A549 (cell line): Measurements from ENCODE around the gene FIBP. TPM values are rescaled to one million over a fixed set of nuclear protein-coding genes. Genes with fewer than 3 reads are reported as not detected.

ENCODE experiments used
- ATAC-seq, 2 experiments: fragments of 200-7000 bp in 1 of 2; fragments of >200 bp in 1 of 2; cut with Nextera tagmentation in 1 of 2; cut with Tn5 transposase in 1 of 2; 3 replicates each; pipeline versions ENCODE4 v1.8.0 to v1.9.1; 2018 to 2020; ENCODE audit warnings: mild to moderate bottlenecking in 1 of 2, moderate library complexity in 1 of 2
- CTCF ChIA-PET: fragments of 300-600 bp; sonication (Branson Sonifier 250); formaldehyde crosslinking; extraction: SDS; loops from one replicate; lab custom pipeline; 2021; ENCODE audit warnings: antibody characterized with exemption, inconsistent platforms; lab: Yijun Ruan, JAX
- POLR2A ChIA-PET: fragments of 350-600 bp; formaldehyde crosslinking; extraction: SDS; loops from one replicate; lab custom pipeline; 2021; ENCODE audit warnings: antibody characterized with exemption, inconsistent platforms; lab: Yijun Ruan, JAX
- DNase-seq, 2 experiments: peaks; one replicate each; pipeline versions ENCODE4 v3.0.0 to v3.0.0-alpha.2; 2011 to 2016; ENCODE audit warnings: low read depth in 1 of 2, low spot score in 1 of 2
- FAIRE-seq: peaks from 2 replicates; lab custom pipeline; 2011; peaks lifted over from hg19 to GRCh38; lab: Jason Lieb, UNC
- H3K27ac ChIP-seq, 2 experiments: fragments of >200 bp; sonication (Bioruptor Twin); formaldehyde crosslinking; 3 replicates each; pipeline ENCODE4 v1.5.1; 2016 to 2017
- H3K4me1 ChIP-seq: fragments of >200 bp; sonication (Bioruptor Twin); formaldehyde crosslinking; 3 replicates; pipeline ENCODE4 v1.6.1; 2016
- H3K4me2 ChIP-seq: fragments of >200 bp; sonication (Bioruptor Twin); formaldehyde crosslinking; 3 replicates; pipeline ENCODE4 v1.6.1; 2016
- H3K4me3 ChIP-seq: fragments of >200 bp; sonication (Bioruptor Twin); formaldehyde crosslinking; 3 replicates; pipeline ENCODE4 v1.5.1; 2016
- H3K9me3 ChIP-seq: fragments of >200 bp; sonication (Bioruptor Twin); formaldehyde crosslinking; 3 replicates; pipeline ENCODE4 v1.6.1; 2016
- CBX8 ChIP-seq: fragments of 200-600 bp; sonication (generic); IDR thresholded peaks from 2 replicates; pipeline ENCODE4 v1.6.1; 2016
- E2F6 ChIP-seq: IDR thresholded peaks from 2 replicates; pipeline ENCODE4 v1.6.1; 2012; ENCODE audit warnings: low read depth, borderline replicate concordance
- EHF ChIP-seq: fragments of 250-450 bp; sonication (Bioruptor Pico); IDR thresholded peaks from 2 replicates; pipeline ENCODE4 v1.5.0; 2020; ENCODE audit warnings: mild to moderate bottlenecking
- ESRRA ChIP-seq: fragments of 150-350 bp; IDR thresholded peaks from 2 replicates; pipeline ENCODE4 v1.6.1; 2014; ENCODE audit warnings: mild to moderate bottlenecking, low read length, borderline replicate concordance
- FOSB ChIP-seq: fragments of 250-450 bp; sonication (Bioruptor Pico); IDR thresholded peaks from 2 replicates; pipeline ENCODE4 v1.5.0; 2020; ENCODE audit warnings: mild to moderate bottlenecking, moderate library complexity
- FOSL2 ChIP-seq, 2 experiments: fragments of 450-650 bp in 1 of 2; fragments of >200 bp in 1 of 2; sonication (Bioruptor Twin) in 1 of 2; formaldehyde crosslinking; IDR thresholded peaks; 2 replicates each; pipeline versions ENCODE4 v1.5.0 to v1.6.1; 2016 to 2020; ENCODE audit warnings: mild to moderate bottlenecking in 1 of 2, moderate library complexity in 1 of 2
- HMGXB4 ChIP-seq: fragments of 250-450 bp; sonication (Bioruptor Pico); IDR thresholded peaks from 2 replicates; pipeline ENCODE4 v1.5.0; 2021; ENCODE audit warnings: mild to moderate bottlenecking, moderate library complexity, borderline replicate concordance
- HOXB13 ChIP-seq: fragments of 250-450 bp; sonication (Bioruptor Pico); IDR thresholded peaks from 2 replicates; pipeline ENCODE4 v1.5.0; 2020; ENCODE audit warnings: low read depth, mild to moderate bottlenecking, moderate library complexity
- KDM1A ChIP-seq: fragments of 200-600 bp; sonication (generic); IDR thresholded peaks from 2 replicates; pipeline ENCODE4 v1.6.1; 2016; ENCODE audit warnings: low read depth, mild to moderate bottlenecking
- NR3C1 ChIP-seq: fragments of >200 bp; sonication (Bioruptor Twin); formaldehyde crosslinking; IDR thresholded peaks from 3 replicates; pipeline ENCODE4 v1.6.1; 2017
- PHF8 ChIP-seq: fragments of 200-600 bp; sonication (generic); IDR thresholded peaks from 2 replicates; pipeline ENCODE4 v1.6.1; 2016; ENCODE audit warnings: low read depth, mild to moderate bottlenecking, antibody characterized with exemption, moderate library complexity, borderline replicate concordance
- POLR2A ChIP-seq: IDR thresholded peaks from 2 replicates; pipeline ENCODE4 v1.6.1; 2012; ENCODE audit warnings: mild to moderate bottlenecking, low read length
- POLR2AphosphoS2 ChIP-seq: conservative IDR thresholded peaks from 2 replicates; pipeline ENCODE4 v1.6.1; 2012; ENCODE audit warnings: low read length, improper control_type of control experiment, inconsistent platforms
- RARB ChIP-seq: fragments of 250-450 bp; sonication (Bioruptor Pico); IDR thresholded peaks from 2 replicates; pipeline ENCODE4 v1.8.0; 2021; ENCODE audit warnings: mild to moderate bottlenecking, moderate library complexity
- RCOR1 ChIP-seq: fragments of 150-350 bp; IDR thresholded peaks from 2 replicates; pipeline ENCODE4 v1.6.1; 2014; ENCODE audit warnings: antibody characterized with exemption, low read length, low read depth
- SMC3 ChIP-seq: fragments of >200 bp; sonication (Bioruptor Twin); formaldehyde crosslinking; IDR thresholded peaks from 3 replicates; pipeline ENCODE4 v1.6.1; 2018; ENCODE audit warnings: inconsistent platforms
- SREBF2 ChIP-seq: fragments of 450-650 bp; IDR thresholded peaks from 2 replicates; pipeline ENCODE4 v1.6.1; 2014; ENCODE audit warnings: mild to moderate bottlenecking, moderate library complexity
- TFCP2L1 ChIP-seq: fragments of 250-450 bp; sonication (Bioruptor Pico); IDR thresholded peaks from 2 replicates; pipeline ENCODE4 v1.5.0; 2021; ENCODE audit warnings: mild to moderate bottlenecking
- ZFP36 ChIP-seq: fragments of 450-650 bp; IDR thresholded peaks from 2 replicates; pipeline ENCODE4 v1.6.1; 2014; ENCODE audit warnings: borderline replicate concordance; ENCODE audit not compliant: partially characterized antibody
- ZNF302 ChIP-seq: fragments of 250-450 bp; sonication (Bioruptor Pico); IDR thresholded peaks from 2 replicates; pipeline ENCODE4 v1.9.0; 2021; ENCODE audit warnings: inconsistent platforms, mild to moderate bottlenecking, moderate library complexity
- ZSCAN20 ChIP-seq: fragments of 250-450 bp; sonication (Bioruptor Pico); IDR thresholded peaks from 2 replicates; pipeline ENCODE4 v1.8.0; 2022; ENCODE audit warnings: mild to moderate bottlenecking, moderate library complexity
- WGBS: methylation state at CpG from one replicate; pipeline ENCODE4 v1.1.6; 2017; ENCODE audit errors: missing lambda C conversion rate; 5-methylcytosine and 5-hydroxymethylcytosine counted together
- polyA plus RNA-seq, 4 experiments: library from polyadenylated mRNA; depleted of rRNA in 3 of 4; stranded (reverse); fragments of >200 nt; fragmentation: RNase III in 1 of 4; extraction: RNeasy Plus Mini Kit Qiagen cat#74134 plus additional on column Dnase treatment in 1 of 4; gene quantifications; 2 replicates in 3 of 4; 3 replicates in 1 of 4; pipeline ENCODE4 v1.2.3, GENCODE V29; 2011 to 2017

The FIBP gene
- polyA plus RNA-seq, 2 of the 4 experiments (the other 2 are of a cell fraction), result 60.4 to 72.2 TPM

GRCh38 chr11:65862191-65862735, 26.0 kb downstream of the FIBP start:
- H3K4me1 ChIP-seq, result peaks cover 10% of the 10 kb centered on the region
- H3K27ac ChIP-seq, result peak overlapping the region in 1 of 2 experiments; percentile 96; a peak in 3 of 6 replicates
- peak overlapping the region; percentile 87 for H3K4me2 ChIP-seq
- no peaks in the 10 kb centered on the region for H3K9me3 ChIP-seq
- TF ChIP-seq NR3C1 (no peak), RARB (CRISPR knock-in tag) (no peak), EHF (CRISPR knock-in tag) (no peak)
- no peak for ATAC-seq
- ChIA-PET CTCF (interaction anchor here (0.8 to 7.6 kb wide), 8 partner anchors 7 to 160 kb away, joined by 3 to 195 read pairs (median 4); partner anchors contain the start of genes CCDC85B, CTSW, EFEMP2 and FIBP), POLR2A (interaction anchor here (1.3 kb wide), 1 partner anchor 28 kb away, joined by 4 read pairs; the partner anchor contains the start of gene CCDC85B)
- no peak for FAIRE-seq
- no peak overlapping the region; the same call in 2 of the 3 replicates for H3K4me3 ChIP-seq
- DNase-seq, result no peak
- 100% methylated on average over 5 of the region's 5 CpGs for WGBS

GRCh38 chr11:65861533-65862183, 26.6 kb downstream of the FIBP start:
- Histone ChIP-seq H3K4me2 (peak overlapping the region; percentile 87), H3K4me3 (peak overlapping the region; percentile 70), H3K27ac (peak overlapping the region; percentile 88 to 96), H3K9me3 (no peaks in the 10 kb centered on the region), H3K4me1 (peaks cover 10% of the 10 kb centered on the region)
- DNase-seq (no peak), FAIRE-seq (no peak), ATAC-seq (no peak)
- no peak for TF ChIP-seq POLR2AphosphoS2
- no peak for TF ChIP-seq ZFP36
- no peak for TF ChIP-seq ZSCAN20
- TF ChIP-seq KDM1A, result no peak
- no peak for TF ChIP-seq POLR2A
- TF ChIP-seq ESRRA, result no peak
- no peak for TF ChIP-seq HOXB13
- no peak for TF ChIP-seq ZNF302 (CRISPR knock-in tag)
- TF ChIP-seq SMC3, result no peak
- no peak for TF ChIP-seq HMGXB4 (CRISPR knock-in tag)
- TF ChIP-seq PHF8, result no peak
- TF ChIP-seq E2F6, result no peak
- 76% methylated on average over 13 of the region's 13 CpGs for WGBS
- POLR2A ChIA-PET, result interaction anchor here (1.9 to 2.6 kb wide), 2 partner anchors 10 to 12 kb away, joined by 4 to 14 read pairs; no protein-coding TSS in a partner anchor
- CTCF ChIA-PET, result interaction anchor here (0.8 to 7.6 kb wide), 14 partner anchors 8 to 319 kb away, joined by 3 to 195 read pairs (median 5); partner anchors contain the start of genes CCDC85B, CTSW, EFEMP2 and FIBP

GRCh38 chr11:65861165-65861505, 27.1 kb downstream of the FIBP start:
- H3K4me2 ChIP-seq, result peak overlapping the region; percentile 87
- TF ChIP-seq TFCP2L1 (CRISPR knock-in tag) (no peak), CBX8 (no peak), RCOR1 (no peak), FOSL2 (IDR thresholded peaks at IDR 0.05) (no peak), FOSL2 (CRISPR knock-in tag; IDR thresholded peaks at IDR 0.05) (no peak), SREBF2 (no peak), FOSB (no peak), ZSCAN20 (no peak)
- TF ChIP-seq, all 56 proteins: peak for 0
- H3K9me3 ChIP-seq, result no peaks in the 10 kb centered on the region
- ChIA-PET POLR2A (interaction anchor here (1.1 to 2.6 kb wide), 4 partner anchors 9 to 217 kb away, joined by 3 to 14 read pairs (median 7); no protein-coding TSS in a partner anchor), CTCF (interaction anchor here (0.8 to 7.6 kb wide), 16 partner anchors 9 to 319 kb away, joined by 3 to 195 read pairs (median 6); partner anchors contain the start of genes CCDC85B, CTSW, EFEMP2 and FIBP)
- H3K4me3 ChIP-seq, result peak overlapping the region; percentile 70
- H3K27ac ChIP-seq, result peak overlapping the region; percentile 88 to 96
- WGBS, result 11% methylated on average over 13 of the region's 14 CpGs
- ATAC-seq (no peak), DNase-seq (no peak), FAIRE-seq (no peak)
- peaks cover 12% of the 10 kb centered on the region for H3K4me1 ChIP-seq
